HL-60/S4 treated with retinoic acid at 250 ng/mL for 4 days and 3 days (cell line): Measurements from ENCODE around the gene METTL23.

Experiments
- in situ Hi-C: fragments of 300-500 bp; cut with MboI; formaldehyde crosslinking; loops from 2 replicates; pipeline ENCODE4 v1.7.0; 2022; ENCODE audit warnings: low sequenced_read_pairs

Gene METTL23

DNA sequence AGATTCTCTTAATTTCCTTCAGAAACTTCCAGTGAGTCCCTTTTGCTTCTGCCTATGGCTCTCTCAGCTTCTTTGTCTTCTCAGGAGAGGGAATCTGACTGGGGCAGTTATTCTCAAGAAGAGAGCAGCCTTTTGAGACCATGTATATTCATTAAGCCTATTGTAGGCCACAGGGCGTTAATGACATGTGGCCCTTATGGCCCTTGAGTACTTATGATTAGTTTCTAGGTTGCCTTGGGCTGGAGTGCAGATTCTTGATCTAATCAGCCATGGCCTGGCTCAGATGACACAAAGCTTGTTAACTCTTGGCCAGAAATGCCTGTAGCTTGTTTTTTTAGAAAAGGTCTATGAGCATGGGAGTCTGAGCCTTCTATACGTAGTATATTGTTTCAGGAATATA lies 28.6 kb downstream of the METTL23 start:
- in situ Hi-C loops: no loop called here

- in situ Hi-C loops: no loop called here
Measured at GRCh38 chr17:76757256-76757655, 30.6 kb downstream of the METTL23 start.

DNA sequence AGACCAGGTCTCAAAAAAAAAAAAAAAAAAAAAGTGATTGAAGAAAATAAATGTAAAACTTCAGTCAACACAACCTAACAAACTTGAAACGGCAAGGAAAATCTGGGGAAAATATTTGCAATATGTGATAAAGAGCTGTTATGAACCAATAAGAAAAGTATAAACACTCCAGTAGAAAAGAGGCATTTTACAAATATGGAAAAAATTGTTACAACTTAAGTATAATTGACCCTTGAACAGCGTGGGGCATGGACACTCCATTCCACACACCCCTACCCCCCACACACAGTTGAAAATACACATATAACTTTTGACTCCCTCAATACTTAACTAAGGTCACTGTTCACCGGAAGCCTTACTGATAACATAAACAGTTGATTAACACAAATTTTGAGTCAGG lies 31.9 kb downstream of the METTL23 start:
- in situ Hi-C loops: no loop called here

DNA sequence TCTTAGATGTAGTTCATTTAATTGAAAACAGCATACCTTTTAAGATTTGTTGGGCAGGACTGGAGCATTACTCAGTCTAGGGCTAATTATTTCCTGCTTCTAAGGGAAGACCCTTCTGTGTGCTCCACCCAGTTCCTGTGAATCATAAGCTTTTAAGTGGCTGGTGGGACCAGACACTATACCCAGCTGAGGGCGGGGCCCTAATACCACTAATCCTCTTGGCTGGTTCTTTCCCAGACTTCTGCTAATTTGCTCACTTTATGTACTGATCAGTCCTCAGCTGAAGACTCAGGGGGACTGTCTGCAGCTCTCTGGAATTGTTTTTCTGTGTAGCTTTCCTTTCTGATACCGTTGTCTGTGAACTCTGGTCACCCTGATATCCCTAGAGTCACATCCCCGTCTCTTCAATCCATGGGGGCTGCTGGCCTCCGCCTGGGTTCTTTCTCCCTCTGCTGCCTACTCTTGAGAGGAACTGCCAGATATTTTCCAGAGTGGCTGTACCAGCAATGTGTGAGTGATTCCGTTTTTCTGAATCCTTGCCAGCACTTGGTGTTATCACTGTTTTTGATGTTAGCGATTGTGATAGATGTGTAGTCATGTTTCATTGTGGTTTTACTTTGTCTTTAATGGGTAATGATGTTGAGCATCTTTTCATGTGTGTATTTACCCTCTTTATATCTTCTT lies 46.3 kb downstream of the METTL23 start:
- in situ Hi-C loops: no loop called here

DNA sequence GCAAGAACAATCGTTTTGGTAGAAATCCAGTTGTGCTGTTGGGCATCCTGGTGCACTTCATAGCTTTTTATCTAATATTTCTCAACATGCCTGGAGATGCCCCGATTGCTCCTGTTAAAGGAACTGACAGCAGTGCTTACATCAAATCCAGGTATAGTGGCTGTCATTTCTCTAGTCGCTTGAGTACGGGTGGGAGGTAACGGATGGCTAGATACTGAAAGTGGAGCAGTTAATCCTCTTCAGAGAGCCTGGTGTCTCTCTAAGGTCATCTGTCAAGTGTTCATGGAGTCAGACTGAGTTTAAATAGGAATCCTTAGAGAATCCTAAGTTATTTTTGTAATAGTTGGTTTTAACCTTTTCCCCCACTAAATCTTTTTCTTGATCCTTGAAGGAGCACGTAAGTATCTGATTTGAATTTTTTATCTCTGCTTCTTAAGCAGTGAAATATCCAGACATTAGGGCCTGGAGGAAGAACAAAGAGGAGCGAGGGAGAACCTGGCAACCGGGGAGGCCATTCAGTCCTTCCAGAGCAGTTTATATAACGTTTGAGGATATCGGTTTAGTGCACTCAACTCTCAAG lies 48.5 kb downstream of the METTL23 start:
- in situ Hi-C loops: no loop called here

- in situ Hi-C loops: no loop called here
Measured at GRCh38 chr17:76781056-76781982, 54.7 kb downstream of the METTL23 start.

GRCh38 chr17:76783146-76783545 lies 56.5 kb downstream of the METTL23 start:
- in situ Hi-C loops: no loop called here
